ENCODE measurements around the gene TMEM132C.

Gene TMEM132C

GRCh38 chr12:128510511-128510910 lies 243.5 kb downstream of the TMEM132C start:
- no peak for DNase-seq

GRCh38 chr12:128513331-128513730 lies 246.4 kb downstream of the TMEM132C start:
- no peak for DNase-seq

- DNase-seq = no peak
These were observed 246.9 kb downstream of the TMEM132C start for GRCh38 chr12:128513831-128514230.

- no peak for DNase-seq
These were observed 251.7 kb downstream of the TMEM132C start for GRCh38 chr12:128518644-128519043.

GRCh38 chr12:128519426-128519825 lies 252.5 kb downstream of the TMEM132C start:
- DNase-seq = no peak

GRCh38 chr12:128521981-128522380 lies 255.0 kb downstream of the TMEM132C start:
- DNase-seq = no peak

- no peak for DNase-seq
These were observed 257.5 kb downstream of the TMEM132C start for GRCh38 chr12:128524439-128524838.

GRCh38 chr12:128531170-128531569 lies 264.2 kb downstream of the TMEM132C start:
- DNase-seq = peak; percentile 23

- DNase-seq = no peak
These were observed 267.9 kb downstream of the TMEM132C start for GRCh38 chr12:128534906-128535305.

GRCh38 chr12:128536810-128537209 lies 269.8 kb downstream of the TMEM132C start:
- peak; percentile 17 for DNase-seq

GRCh38 chr12:128537668-128538067 lies 270.7 kb downstream of the TMEM132C start:
- no peak for DNase-seq

- no peak for DNase-seq
These were observed 275.9 kb downstream of the TMEM132C start for GRCh38 chr12:128542844-128543243.

- DNase-seq = no peak
These were observed 276.5 kb downstream of the TMEM132C start for GRCh38 chr12:128543460-128543859.

GRCh38 chr12:128543971-128544370 lies 277.0 kb downstream of the TMEM132C start:
- DNase-seq = no peak

- no peak for DNase-seq
These were observed 282.0 kb downstream of the TMEM132C start for GRCh38 chr12:128548949-128549348.

- peak; percentile 86 for DNase-seq
These were observed 282.7 kb downstream of the TMEM132C start for GRCh38 chr12:128549601-128550218.

GRCh38 chr12:128551266-128551665 lies 284.3 kb downstream of the TMEM132C start:
- DNase-seq = peak; percentile 50

- DNase-seq = no peak
These were observed 287.8 kb downstream of the TMEM132C start for GRCh38 chr12:128554546-128555304.

GRCh38 chr12:128557231-128557630 lies 290.3 kb downstream of the TMEM132C start:
- DNase-seq = no peak

GRCh38 chr12:128564956-128565355 lies 298.0 kb downstream of the TMEM132C start:
- no peak for DNase-seq

- no peak for DNase-seq
These were observed 300.8 kb downstream of the TMEM132C start for GRCh38 chr12:128567730-128568129.

- DNase-seq = no peak
These were observed 303.5 kb downstream of the TMEM132C start for GRCh38 chr12:128570191-128571065.

All from NCI-H526 treated with DMSO at 0.1 percent for 48 hours (cell line).